ENCODE results near the gene UROS.

Gene UROS

DNA sequence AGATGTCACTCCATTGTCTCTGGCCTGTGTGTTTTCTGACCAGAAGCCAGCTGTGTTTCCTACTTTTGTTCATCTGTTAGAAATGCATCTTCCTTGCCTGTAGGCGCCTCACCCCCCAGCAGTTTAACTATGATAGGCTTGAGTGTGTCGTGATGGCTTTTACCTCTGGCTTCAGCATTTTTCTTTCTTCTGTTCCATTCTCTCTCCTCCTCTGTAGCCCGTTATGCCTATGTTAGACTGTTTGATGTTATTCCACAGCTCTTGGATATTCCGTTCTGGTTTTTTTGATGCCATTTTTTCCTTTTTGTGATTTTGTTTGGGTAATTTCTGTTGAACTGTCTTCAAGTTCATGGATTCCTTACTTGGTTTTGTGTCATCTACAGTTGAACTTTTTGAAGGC, 65.3 kb downstream of the UROS start:
- no peak for DNase-seq

GRCh38 chr10:125756853-125757487, 66.1 kb downstream of the UROS start:
- no peak for DNase-seq

DNA sequence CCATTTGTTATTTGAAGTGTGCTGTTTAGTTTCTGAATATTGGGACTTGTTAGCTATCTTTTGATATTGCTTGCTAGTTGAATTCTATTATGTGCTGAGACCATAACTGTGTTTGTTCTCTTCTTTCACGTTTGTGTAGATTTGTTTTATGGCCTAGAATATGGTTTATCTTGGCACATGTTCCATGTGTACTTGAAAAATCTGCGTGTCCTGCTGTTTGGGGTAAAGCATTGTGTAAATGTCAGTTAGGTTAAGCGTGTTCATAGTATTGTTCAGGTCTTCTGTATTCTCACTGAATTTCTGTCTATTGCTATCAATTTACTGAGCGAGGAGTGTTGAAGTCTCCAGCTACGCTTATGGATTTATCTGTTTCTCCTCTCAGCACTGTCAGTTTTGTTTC, 66.9 kb downstream of the UROS start:
- DNase-seq: no peak

GRCh38 chr10:125747417-125747816, 75.6 kb downstream of the UROS start:
- DNase-seq: no peak

- no peak for DNase-seq
These were observed 78.1 kb downstream of the UROS start for GRCh38 chr10:125744909-125745308.

GRCh38 chr10:125742465-125742864, 80.6 kb downstream of the UROS start:
- DNase-seq: no peak

DNA sequence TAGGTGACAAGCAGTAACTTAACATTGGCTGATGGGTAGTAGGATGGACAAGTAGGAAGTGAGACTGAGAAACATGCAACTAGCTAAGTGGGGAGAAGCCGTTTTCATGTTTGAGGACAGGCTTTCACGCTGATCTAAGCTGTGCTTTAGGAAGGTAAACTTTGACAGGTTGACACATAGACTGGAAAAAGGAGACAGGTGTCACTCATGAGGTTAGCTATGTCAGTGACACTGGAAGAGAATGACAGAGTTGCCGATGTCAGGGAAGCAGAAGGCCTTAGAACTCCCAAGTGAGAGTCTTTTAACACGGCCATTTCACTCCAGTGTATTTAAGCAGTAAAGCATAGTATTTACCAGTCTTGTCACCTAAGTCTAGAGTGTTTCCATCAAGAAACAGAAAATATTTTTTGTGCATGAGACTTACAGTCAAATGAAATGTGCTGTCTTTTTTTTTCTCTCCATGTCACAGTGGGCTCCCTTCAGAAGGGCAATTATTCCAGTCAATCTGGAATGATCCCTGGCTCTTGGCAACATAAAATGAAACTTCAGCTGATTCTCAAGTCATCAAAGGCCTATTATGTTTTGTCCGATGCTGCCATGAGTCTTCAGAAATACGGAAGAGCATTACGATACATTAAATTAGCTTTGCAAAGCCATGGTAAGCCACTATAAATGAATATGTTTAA, 82.9 kb downstream of the UROS start:
- no peak for DNase-seq
